SK-N-SH (cell line): ENCODE results near the gene TYMS.

Experiments used
- CTCF ChIP-seq: fragments of 200-600 bp; sonication (generic); IDR thresholded peaks from 2 replicates; pipeline ENCODE4 v1.6.1; 2017; ENCODE audit warnings: antibody characterized with exemption, mild to moderate bottlenecking, moderate library complexity
- ELF1 ChIP-seq: IDR thresholded peaks from 2 replicates; pipeline ENCODE4 v1.4.0; 2012
- EP300 ChIP-seq, 2 experiments: IDR thresholded peaks; 2 replicates each; pipeline versions ENCODE4 v1.4.0 to v1.6.1; 2012; ENCODE audit warnings: borderline replicate concordance in 1 of 2, low read depth in 1 of 2, low read length in 1 of 2
- EZH2phosphoT487 ChIP-seq: fragments of 200-600 bp; sonication (generic); IDR thresholded peaks from 2 replicates; pipeline ENCODE4 v1.6.1; 2017; ENCODE audit warnings: low read depth, mixed run types, mild to moderate bottlenecking, antibody characterized with exemption, moderate library complexity, borderline replicate concordance
- FOXM1 ChIP-seq: IDR thresholded peaks from 2 replicates; pipeline ENCODE4 v1.4.0; 2012; ENCODE audit warnings: low read depth, mild to moderate bottlenecking
- NFIC ChIP-seq: IDR thresholded peaks from 2 replicates; pipeline ENCODE4 v1.4.0; 2012; ENCODE audit warnings: borderline replicate concordance
- POLR2AphosphoS5 ChIP-seq: IDR thresholded peaks from 2 replicates; pipeline ENCODE4 v1.6.1; 2012; ENCODE audit warnings: low read depth, low read length
- SMC3 ChIP-seq: IDR thresholded peaks from 2 replicates; pipeline ENCODE4 v1.6.1; 2012; ENCODE audit warnings: low read depth, low read length, improper control_type of control experiment
- TAF1 ChIP-seq: IDR thresholded peaks from 2 replicates; pipeline ENCODE4 v1.6.1; 2012; ENCODE audit warnings: low read depth, mild to moderate bottlenecking, low read length, moderate library complexity, borderline replicate concordance
- USF1 ChIP-seq: IDR thresholded peaks from 2 replicates; pipeline ENCODE4 v1.4.0; 2012; ENCODE audit warnings: low read depth, borderline replicate concordance
- USF2 ChIP-seq: fragments of 150-350 bp; IDR thresholded peaks from 2 replicates; pipeline ENCODE4 v1.6.1; 2017; ENCODE audit warnings: antibody characterized with exemption, low read length, low read depth, borderline replicate concordance
- ZBTB33 ChIP-seq: IDR thresholded peaks from 2 replicates; pipeline ENCODE4 v1.4.0; 2012; ENCODE audit warnings: low read depth, borderline replicate concordance
- TF ChIP-seq, protein P1 (sequence below): IDR thresholded peaks from 2 replicates; pipeline ENCODE4 v1.6.1; 2012; ENCODE audit warnings: mild to moderate bottlenecking, low read depth, low read length, moderate library complexity

DNA sequence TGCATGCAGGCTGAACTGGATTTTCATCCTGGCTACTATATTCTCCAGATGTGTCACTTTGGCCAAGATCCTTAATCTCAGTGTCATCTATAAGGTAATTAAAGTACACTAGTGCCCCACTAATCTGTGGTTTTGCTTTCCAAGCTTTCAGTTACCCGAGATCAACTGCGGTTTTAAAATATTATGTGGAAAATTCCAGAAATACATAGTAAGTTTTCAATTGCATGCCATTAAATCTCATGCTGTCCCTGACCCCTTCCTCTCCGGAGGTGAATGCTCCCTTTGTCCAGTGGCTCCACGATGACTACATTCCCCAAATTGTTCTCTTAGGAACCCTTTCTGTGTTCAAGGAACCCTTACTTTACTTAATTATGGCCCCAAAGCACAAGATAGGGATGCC lies 5.3 kb upstream of the TYMS start:
- TF ChIP-seq CTCF (no peak), FOXM1 (no peak), USF1 (no peak), EP300 (IDR thresholded peaks at IDR 0.05; ENCODE audit: borderline replicate concordance in 1 of 2, low read depth in 1 of 2, low read length in 1 of 2) (no peak), ZBTB33 (no peak), ELF1 (no peak), POLR2AphosphoS5 (no peak), TAF1 (no peak), SMC3 (no peak), USF2 (no peak), NFIC (no peak), EZH2phosphoT487 (no peak)
- TF ChIP-seq, protein P1, sequence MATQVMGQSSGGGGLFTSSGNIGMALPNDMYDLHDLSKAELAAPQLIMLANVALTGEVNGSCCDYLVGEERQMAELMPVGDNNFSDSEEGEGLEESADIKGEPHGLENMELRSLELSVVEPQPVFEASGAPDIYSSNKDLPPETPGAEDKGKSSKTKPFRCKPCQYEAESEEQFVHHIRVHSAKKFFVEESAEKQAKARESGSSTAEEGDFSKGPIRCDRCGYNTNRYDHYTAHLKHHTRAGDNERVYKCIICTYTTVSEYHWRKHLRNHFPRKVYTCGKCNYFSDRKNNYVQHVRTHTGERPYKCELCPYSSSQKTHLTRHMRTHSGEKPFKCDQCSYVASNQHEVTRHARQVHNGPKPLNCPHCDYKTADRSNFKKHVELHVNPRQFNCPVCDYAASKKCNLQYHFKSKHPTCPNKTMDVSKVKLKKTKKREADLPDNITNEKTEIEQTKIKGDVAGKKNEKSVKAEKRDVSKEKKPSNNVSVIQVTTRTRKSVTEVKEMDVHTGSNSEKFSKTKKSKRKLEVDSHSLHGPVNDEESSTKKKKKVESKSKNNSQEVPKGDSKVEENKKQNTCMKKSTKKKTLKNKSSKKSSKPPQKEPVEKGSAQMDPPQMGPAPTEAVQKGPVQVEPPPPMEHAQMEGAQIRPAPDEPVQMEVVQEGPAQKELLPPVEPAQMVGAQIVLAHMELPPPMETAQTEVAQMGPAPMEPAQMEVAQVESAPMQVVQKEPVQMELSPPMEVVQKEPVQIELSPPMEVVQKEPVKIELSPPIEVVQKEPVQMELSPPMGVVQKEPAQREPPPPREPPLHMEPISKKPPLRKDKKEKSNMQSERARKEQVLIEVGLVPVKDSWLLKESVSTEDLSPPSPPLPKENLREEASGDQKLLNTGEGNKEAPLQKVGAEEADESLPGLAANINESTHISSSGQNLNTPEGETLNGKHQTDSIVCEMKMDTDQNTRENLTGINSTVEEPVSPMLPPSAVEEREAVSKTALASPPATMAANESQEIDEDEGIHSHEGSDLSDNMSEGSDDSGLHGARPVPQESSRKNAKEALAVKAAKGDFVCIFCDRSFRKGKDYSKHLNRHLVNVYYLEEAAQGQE = no peak
